Endothelial cell of umbilical vein (primary cell): Measurements from ENCODE around the gene IFI27L2. TPM values are rescaled to one million over a fixed set of nuclear protein-coding genes. Genes with fewer than 3 reads are reported as not detected.

ENCODE experiments used
- BruUV-seq: library from RNA; stranded (reverse); fragments of 400-500 nt; replicated peaks from 2 replicates; lab custom pipeline; 2021; lab: Mats Ljungman, UMichigan
- CTCF ChIA-PET: fragments of 300-600, 350-600 bp; sonication (Branson Sonifier 250); formaldehyde crosslinking; loops from one replicate; lab custom pipeline; 2021; ENCODE audit warnings: antibody characterized with exemption, inconsistent platforms; lab: Charles Lee
- POLR2A ChIA-PET: fragments of 300-600, 350-600 bp; sonication (Branson Sonifier 250); formaldehyde crosslinking; loops from one replicate; lab custom pipeline; 2021; ENCODE audit warnings: antibody characterized with exemption, inconsistent platforms; lab: Charles Lee
- DNase-seq: peaks from one replicate; pipeline ENCODE4 v3.0.0-alpha.2; 2011; ENCODE audit warnings: low read depth, low spot score
- FAIRE-seq: peaks from 2 replicates; lab custom pipeline; 2011; peaks lifted over from hg19 to GRCh38; lab: Jason Lieb, UNC
- H2AFZ ChIP-seq: 2 replicates; pipeline ENCODE4 v1.6.0; 2012; ENCODE audit warnings: low read depth, low read length, control low read depth, inconsistent platforms
- H3K27ac ChIP-seq: 2 replicates; pipeline ENCODE4 v1.5.1; 2011; ENCODE audit warnings: low read depth, mild to moderate bottlenecking, control low read depth, low read length, moderate library complexity; ENCODE audit not compliant: insufficient read depth
- H3K27me3 ChIP-seq, 2 experiments: 2 replicates each; pipeline versions ENCODE4 v1.6.0 to v1.6.1; 2011; ENCODE audit warnings: low read length in 2 of 2, mixed read lengths in 1 of 2; ENCODE audit not compliant: control insufficient read depth in 2 of 2, insufficient read depth in 2 of 2
- H3K36me3 ChIP-seq, 2 experiments: 2 replicates in 1 of 2; 3 replicates in 1 of 2; pipeline ENCODE4 v1.5.1; 2011; ENCODE audit warnings: low read length in 2 of 2, mild to moderate bottlenecking in 1 of 2, moderate library complexity in 1 of 2; ENCODE audit not compliant: control insufficient read depth in 2 of 2, insufficient read depth in 2 of 2; ENCODE audit errors: extremely low read depth in 1 of 2
- H3K4me1 ChIP-seq: 3 replicates; pipeline ENCODE4 v1.5.1; 2011; ENCODE audit warnings: mild to moderate bottlenecking, low read length; ENCODE audit not compliant: control insufficient read depth, insufficient read depth; ENCODE audit errors: extremely low read depth
- H3K4me2 ChIP-seq: 2 replicates; pipeline ENCODE4 v1.6.1; 2011; ENCODE audit warnings: low read length, control low read depth, mixed read lengths; ENCODE audit not compliant: insufficient read depth
- H3K4me3 ChIP-seq, 3 experiments: fragments of 200-600 bp in 1 of 3; sonication (generic), shearing (Covaris generic) in 1 of 3; replicated peaks in 1 of 3; 2 replicates each; pipeline ENCODE4 v1.5.1; 2011 to 2016; ENCODE audit warnings: control low read depth in 3 of 3, low read length in 3 of 3, mild to moderate bottlenecking in 2 of 3, inconsistent platforms in 1 of 3, low read depth in 1 of 3, moderate library complexity in 1 of 3; ENCODE audit not compliant: insufficient read depth in 1 of 3
- H3K79me2 ChIP-seq: 2 replicates; pipeline ENCODE4 v1.6.0; 2012; ENCODE audit warnings: low read length, inconsistent platforms; ENCODE audit not compliant: control insufficient read depth, insufficient read depth
- H3K9ac ChIP-seq: replicated peaks from 2 replicates; pipeline ENCODE3; 2011; ENCODE audit warnings: low read length, control low read depth; ENCODE audit not compliant: insufficient read depth; ENCODE audit errors: extremely low read depth
- H3K9me1 ChIP-seq: replicated peaks from 3 replicates; pipeline ENCODE4 v1.6.0; 2011; ENCODE audit warnings: mild to moderate bottlenecking, low read length; ENCODE audit not compliant: control insufficient read depth, insufficient read depth; ENCODE audit errors: extremely low read depth
- H3K9me3 ChIP-seq: replicated peaks from 2 replicates; pipeline ENCODE4 v1.5.1; 2012; ENCODE audit warnings: low read length, inconsistent platforms; ENCODE audit not compliant: control insufficient read depth, insufficient read depth
- H4K20me1 ChIP-seq: replicated peaks from 2 replicates; pipeline ENCODE3; 2011; ENCODE audit warnings: mild to moderate bottlenecking, low read length; ENCODE audit not compliant: control insufficient read depth, insufficient read depth; ENCODE audit errors: extremely low read depth
- EZH2 ChIP-seq: IDR thresholded peaks from 2 replicates; pipeline ENCODE4 v1.6.1; 2012; ENCODE audit warnings: borderline replicate concordance, low read depth, mild to moderate bottlenecking, moderate library complexity, low read length, inconsistent platforms; ENCODE audit not compliant: severe bottlenecking
- FOS ChIP-seq: IDR thresholded peaks from 2 replicates; pipeline ENCODE4 v1.6.1; 2011; ENCODE audit warnings: mild to moderate bottlenecking, low read length, moderate library complexity, borderline replicate concordance; ENCODE audit not compliant: insufficient read depth
- GATA2 ChIP-seq: IDR thresholded peaks from 2 replicates; pipeline ENCODE4 v1.7.0; 2011; ENCODE audit warnings: low read depth, mild to moderate bottlenecking, moderate library complexity, mixed read lengths, low read length; ENCODE audit not compliant: insufficient read length, insufficient read depth
- JUN ChIP-seq: IDR thresholded peaks from 2 replicates; pipeline ENCODE4 v1.6.1; 2011; ENCODE audit warnings: borderline replicate concordance, low read depth; ENCODE audit not compliant: insufficient read length, insufficient read depth
- MYC ChIP-seq: IDR thresholded peaks from one replicate; pipeline ENCODE4 v1.6.1; 2011; ENCODE audit warnings: mild to moderate bottlenecking, low read depth, low read length
- POLR2A ChIP-seq: IDR thresholded peaks from 2 replicates; pipeline ENCODE4 v1.6.1; 2012; ENCODE audit warnings: low read depth, mild to moderate bottlenecking, control low read depth, low read length
- POLR2AphosphoS5 ChIP-seq: IDR thresholded peaks from 2 replicates; pipeline ENCODE4 v1.6.1; 2012; ENCODE audit warnings: low read depth, mild to moderate bottlenecking, control low read depth, low read length, moderate library complexity; ENCODE audit not compliant: insufficient read depth
- dilution Hi-C: fragments of 300-500 bp; cut with MboI; formaldehyde crosslinking; loops from one replicate; pipeline ENCODE4 v1.15.0; 2019; ENCODE audit warnings: low sequenced_read_pairs; ENCODE audit not compliant: extremely low pct_ligation_motif_present
- intact Hi-C: fragments of 100-400 bp; cut with micrococcal nuclease; formaldehyde crosslinking; loops from one replicate; pipeline ENCODE4 v1.10.0; 2022
- polyA plus RNA-seq, 4 experiments: library from polyadenylated mRNA; depleted of rRNA in 3 of 4; stranded (reverse) in 3 of 4; unstranded in 1 of 4; fragments of >200 nt; gene quantifications; 2 replicates each; pipeline versions ENCODE4 v1.2.1 to v1.2.3, GENCODE V29; 2011 to 2012; ENCODE audit warnings: missing spikeins in 1 of 4
- total RNA-seq: library from RNA; stranded (reverse); gene quantifications from 2 replicates; pipeline ENCODE4 v1.2.3, GENCODE V29; 2021
- TF ChIP-seq, protein P1 (sequence below): IDR thresholded peaks from 2 replicates; pipeline ENCODE4 v1.6.1; 2011; ENCODE audit not compliant: insufficient read depth, insufficient read length
- TF ChIP-seq, protein P2 (sequence below), 2 donors: IDR thresholded peaks; 1 replicate in 1 of 2; 2 replicates in 1 of 2; pipeline ENCODE4 v1.5.1; 2011; ENCODE audit warnings: low read length in 2 of 2, mild to moderate bottlenecking in 2 of 2, moderate library complexity in 2 of 2, control low read depth in 1 of 2, inconsistent platforms in 1 of 2, low read depth in 1 of 2; ENCODE audit not compliant: insufficient read depth in 1 of 2; ENCODE audit errors: extremely low read depth in 1 of 2

The IFI27L2 gene
- total and polyA plus RNA-seq, 2 donors (not counting 3 experiments of a cell fraction or from before 2014, with no cell fraction given) = 28.7 to 82.9 TPM

GRCh38 chr14:94119071-94119470 is 10.3 kb downstream of the IFI27L2 start:
- Histone ChIP-seq H3K9ac (no peak overlapping the region), H3K4me1 (peaks cover 4% of the 10 kb centered on the region), H3K4me3 (no peak overlapping the region), H3K27ac (no peak overlapping the region), H2AFZ (no peak overlapping the region), H3K36me3 (no peaks in the 10 kb centered on the region), H3K9me3 (no peaks in the 10 kb centered on the region), H4K20me1 (no peaks in the 10 kb centered on the region), H3K79me2 (no peaks in the 10 kb centered on the region), H3K4me2 (no peak overlapping the region), H3K27me3 (no peaks in the 10 kb centered on the region), H3K9me1 (no peaks in the 10 kb centered on the region)
- TF ChIP-seq, protein P1, sequence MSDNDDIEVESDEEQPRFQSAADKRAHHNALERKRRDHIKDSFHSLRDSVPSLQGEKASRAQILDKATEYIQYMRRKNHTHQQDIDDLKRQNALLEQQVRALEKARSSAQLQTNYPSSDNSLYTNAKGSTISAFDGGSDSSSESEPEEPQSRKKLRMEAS = no peak
- TF ChIP-seq POLR2A (no peak), JUN (no peak), FOS (no peak), MYC (no peak), POLR2AphosphoS5 (no peak), GATA2 (no peak), EZH2 (no peak)
- TF ChIP-seq, protein P2, sequence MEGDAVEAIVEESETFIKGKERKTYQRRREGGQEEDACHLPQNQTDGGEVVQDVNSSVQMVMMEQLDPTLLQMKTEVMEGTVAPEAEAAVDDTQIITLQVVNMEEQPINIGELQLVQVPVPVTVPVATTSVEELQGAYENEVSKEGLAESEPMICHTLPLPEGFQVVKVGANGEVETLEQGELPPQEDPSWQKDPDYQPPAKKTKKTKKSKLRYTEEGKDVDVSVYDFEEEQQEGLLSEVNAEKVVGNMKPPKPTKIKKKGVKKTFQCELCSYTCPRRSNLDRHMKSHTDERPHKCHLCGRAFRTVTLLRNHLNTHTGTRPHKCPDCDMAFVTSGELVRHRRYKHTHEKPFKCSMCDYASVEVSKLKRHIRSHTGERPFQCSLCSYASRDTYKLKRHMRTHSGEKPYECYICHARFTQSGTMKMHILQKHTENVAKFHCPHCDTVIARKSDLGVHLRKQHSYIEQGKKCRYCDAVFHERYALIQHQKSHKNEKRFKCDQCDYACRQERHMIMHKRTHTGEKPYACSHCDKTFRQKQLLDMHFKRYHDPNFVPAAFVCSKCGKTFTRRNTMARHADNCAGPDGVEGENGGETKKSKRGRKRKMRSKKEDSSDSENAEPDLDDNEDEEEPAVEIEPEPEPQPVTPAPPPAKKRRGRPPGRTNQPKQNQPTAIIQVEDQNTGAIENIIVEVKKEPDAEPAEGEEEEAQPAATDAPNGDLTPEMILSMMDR (IDR thresholded peaks at IDR 0.05; ENCODE audit: extremely low read depth in 1 of 2, insufficient read depth in 1 of 2, low read depth in 1 of 2, low read length in 2 of 2) = no peak
- CTCF ChIA-PET = no interaction called here
- no peak for FAIRE-seq
- POLR2A ChIA-PET = no interaction called here
- dilution Hi-C loops (no loop called here), intact Hi-C loops (loop anchor here (10.0 kb wide), 1 partner anchor 1064 kb away; no protein-coding TSS in a partner anchor)
- no TSS peak for BruUV-seq
- no peak for DNase-seq
